PC-3 (cell line): Measurements from ENCODE around the gene HERC2. TPM values are rescaled to one million over a fixed set of nuclear protein-coding genes. Genes with fewer than 3 reads are reported as not detected.

Experiments
- ATAC-seq: fragments of 200-7000 bp; cut with Tn5 transposase; 2 replicates; pipeline ENCODE4 v1.9.1; 2020; ENCODE audit warnings: mild to moderate bottlenecking, moderate library complexity
- BruUV-seq: library from RNA; stranded (reverse); fragments of 400-500 nt; replicated peaks from 2 replicates; lab custom pipeline; 2021; lab: Mats Ljungman, UMichigan
- CTCF ChIA-PET: fragments of 300-600 bp; sonication (Branson Sonifier 250); formaldehyde crosslinking; loops from one replicate; lab custom pipeline; 2022; ENCODE audit warnings: antibody characterized with exemption; lab: Charles Lee
- POLR2A ChIA-PET: fragments of 300-600 bp; sonication (Branson Sonifier 250); formaldehyde crosslinking; loops from one replicate; lab custom pipeline; 2022; ENCODE audit warnings: antibody characterized with exemption; ENCODE audit not compliant: unreplicated experiment; lab: Charles Lee
- DNase-seq: peaks from one replicate; pipeline ENCODE4 v3.0.0-alpha.2; 2015
- H2AFZ ChIP-seq: fragments of 300-600 bp; sonication (generic); 2 replicates; pipeline ENCODE4 v1.6.0; 2016; ENCODE audit warnings: antibody characterized with exemption, low read length
- H3F3A ChIP-seq: fragments of 300-600 bp; sonication (generic); one replicate; pipeline ENCODE4 v1.6.0; 2017; ENCODE audit warnings: antibody characterized with exemption, low read length, control low read depth, mild to moderate bottlenecking; ENCODE audit not compliant: unreplicated experiment
- H3K27ac ChIP-seq: fragments of 300-600 bp; sonication (generic); 2 replicates; pipeline ENCODE4 v1.5.1; 2016; ENCODE audit warnings: mild to moderate bottlenecking, low read length
- H3K27me3 ChIP-seq: fragments of 300-600 bp; sonication (generic); 2 replicates; pipeline ENCODE4 v1.6.1; 2016; ENCODE audit warnings: low read length, mixed read lengths
- H3K36me3 ChIP-seq: fragments of 300-600 bp; sonication (generic); 2 replicates; pipeline ENCODE4 v1.6.1; 2016; ENCODE audit warnings: low read depth, mixed run types, low read length, mixed read lengths
- H3K4me1 ChIP-seq: fragments of 300-600 bp; sonication (generic); 2 replicates; pipeline ENCODE4 v1.5.1; 2016; ENCODE audit warnings: low read length; ENCODE audit not compliant: insufficient read depth
- H3K4me2 ChIP-seq: fragments of 300-600 bp; sonication (generic); 2 replicates; pipeline ENCODE4 v1.6.0; 2016; ENCODE audit warnings: low read length
- H3K4me3 ChIP-seq: fragments of 300-600 bp; sonication (generic); 2 replicates; pipeline ENCODE4 v1.5.1; 2016; ENCODE audit warnings: mild to moderate bottlenecking, low read length, mixed read lengths
- H3K79me2 ChIP-seq: fragments of 300-600 bp; sonication (generic); 2 replicates; pipeline ENCODE4 v1.6.1; 2017; ENCODE audit warnings: low read length, mixed read lengths
- H3K9ac ChIP-seq: fragments of 300-600 bp; sonication (generic); 2 replicates; pipeline ENCODE4 v1.6.0; 2016; ENCODE audit warnings: mild to moderate bottlenecking, low read length
- H3K9me2 ChIP-seq: fragments of 300-600 bp; sonication (generic); replicated peaks from 2 replicates; pipeline ENCODE4 v1.6.1; 2016; ENCODE audit warnings: mixed run types, low read length, mixed read lengths
- H3K9me3 ChIP-seq: fragments of 300-600 bp; sonication (generic); 2 replicates; pipeline ENCODE4 v1.6.1; 2016; ENCODE audit warnings: low read length, mixed read lengths
- H4K20me1 ChIP-seq: fragments of 300-600 bp; sonication (generic); 2 replicates; pipeline ENCODE4 v1.6.1; 2016; ENCODE audit warnings: low read length, mixed read lengths
- EZH2 ChIP-seq: fragments of 300-600 bp; sonication (generic); IDR thresholded peaks from one replicate; pipeline ENCODE4 v1.6.1; 2017; ENCODE audit warnings: antibody characterized with exemption, mild to moderate bottlenecking, low read length; ENCODE audit not compliant: unreplicated experiment
- EZH2phosphoT487 ChIP-seq: fragments of 300-600 bp; sonication (generic); IDR thresholded peaks from 2 replicates; pipeline ENCODE4 v1.6.1; 2018; ENCODE audit warnings: mild to moderate bottlenecking, antibody characterized with exemption, low read length, borderline replicate concordance
- intact Hi-C: fragments of 100-400 bp; cut with micrococcal nuclease; formaldehyde crosslinking; loops from 2 replicates; pipeline ENCODE4 v1.9.0; 2023
- total RNA-seq: library from RNA; depleted of rRNA; stranded (reverse); fragments of >200 nt; gene quantifications from 2 replicates; pipeline ENCODE4 v1.2.3, GENCODE V29; 2014
- TF ChIP-seq, protein P1 (sequence below): fragments of 300-600 bp; sonication (generic); conservative IDR thresholded peaks from 2 replicates; pipeline ENCODE4 v1.5.1; 2017; ENCODE audit warnings: antibody characterized with exemption, low read depth, mild to moderate bottlenecking, low read length

The HERC2 gene
- total RNA-seq, 1 experiment from 2014 or later: 45.9 TPM

DNA sequence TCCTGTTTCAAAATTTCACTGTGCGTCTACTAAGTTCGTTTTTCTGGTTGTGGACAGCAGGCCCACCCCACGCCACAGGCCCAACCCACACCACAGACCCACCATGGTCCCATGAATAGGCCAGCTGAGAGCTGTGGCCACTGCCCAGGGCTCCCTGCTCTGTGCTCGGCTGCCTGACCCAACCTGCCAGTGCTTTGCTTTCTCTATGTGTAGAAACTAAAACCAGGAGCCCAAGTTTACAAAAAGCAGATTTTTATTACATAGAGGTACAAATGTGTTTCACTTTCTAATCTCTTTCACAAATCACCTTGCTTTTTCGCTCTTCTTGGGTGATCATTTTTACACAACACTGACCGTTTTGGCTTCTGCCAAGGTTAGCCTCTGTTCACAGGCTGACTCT is 69.1 kb downstream of the HERC2 start:
- ChIA-PET POLR2A (no interaction called here), CTCF (no interaction called here)
- Histone ChIP-seq H3K36me3 (peaks cover 30% of the 10 kb centered on the region), H3K9ac (no peak overlapping the region), H3K27me3 (no peaks in the 10 kb centered on the region), H3K9me3 (no peaks in the 10 kb centered on the region), H3K4me3 (no peak overlapping the region), H3K4me1 (no peaks in the 10 kb centered on the region), H4K20me1 (no peaks in the 10 kb centered on the region), H3K9me2 (no peaks in the 10 kb centered on the region), H3F3A (no peaks in the 10 kb centered on the region), H2AFZ (no peak overlapping the region), H3K79me2 (no peaks in the 10 kb centered on the region; the same call in 1 of the 2 replicates), H3K27ac (no peak overlapping the region), H3K4me2 (no peak overlapping the region)
- ATAC-seq: no peak
- BruUV-seq: no TSS peak
- DNase-seq: no peak
- intact Hi-C loops: no loop called here
- no peak for TF ChIP-seq EZH2phosphoT487
- TF ChIP-seq, protein P1, sequence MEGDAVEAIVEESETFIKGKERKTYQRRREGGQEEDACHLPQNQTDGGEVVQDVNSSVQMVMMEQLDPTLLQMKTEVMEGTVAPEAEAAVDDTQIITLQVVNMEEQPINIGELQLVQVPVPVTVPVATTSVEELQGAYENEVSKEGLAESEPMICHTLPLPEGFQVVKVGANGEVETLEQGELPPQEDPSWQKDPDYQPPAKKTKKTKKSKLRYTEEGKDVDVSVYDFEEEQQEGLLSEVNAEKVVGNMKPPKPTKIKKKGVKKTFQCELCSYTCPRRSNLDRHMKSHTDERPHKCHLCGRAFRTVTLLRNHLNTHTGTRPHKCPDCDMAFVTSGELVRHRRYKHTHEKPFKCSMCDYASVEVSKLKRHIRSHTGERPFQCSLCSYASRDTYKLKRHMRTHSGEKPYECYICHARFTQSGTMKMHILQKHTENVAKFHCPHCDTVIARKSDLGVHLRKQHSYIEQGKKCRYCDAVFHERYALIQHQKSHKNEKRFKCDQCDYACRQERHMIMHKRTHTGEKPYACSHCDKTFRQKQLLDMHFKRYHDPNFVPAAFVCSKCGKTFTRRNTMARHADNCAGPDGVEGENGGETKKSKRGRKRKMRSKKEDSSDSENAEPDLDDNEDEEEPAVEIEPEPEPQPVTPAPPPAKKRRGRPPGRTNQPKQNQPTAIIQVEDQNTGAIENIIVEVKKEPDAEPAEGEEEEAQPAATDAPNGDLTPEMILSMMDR: no peak
- no peak for TF ChIP-seq EZH2

DNA sequence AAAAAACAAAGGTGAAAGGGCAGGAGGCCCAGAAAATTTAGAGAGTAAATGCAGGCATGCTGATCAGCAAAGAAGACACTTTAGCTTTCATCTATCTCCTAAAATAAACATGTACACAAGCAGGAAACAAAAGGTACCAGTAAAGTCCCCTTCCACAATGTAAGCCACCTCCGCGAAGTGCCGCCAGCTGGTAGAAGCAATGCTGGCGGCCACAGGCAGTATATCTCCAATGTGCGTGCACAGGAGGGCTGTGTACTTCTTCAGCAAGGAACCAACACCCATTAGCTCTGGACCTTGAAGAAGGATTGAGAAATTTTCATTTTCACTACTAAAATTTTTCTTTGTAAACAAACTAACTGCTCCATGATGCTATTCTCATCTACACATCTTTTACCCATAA is 75.4 kb downstream of the HERC2 start:
- TF ChIP-seq EZH2 (no peak), EZH2phosphoT487 (no peak)
- TF ChIP-seq, protein P1: no peak
- DNase-seq: no peak
- Histone ChIP-seq H3K9me3 (no peaks in the 10 kb centered on the region), H3K36me3 (peaks cover 19% of the 10 kb centered on the region; the same call in 1 of the 2 replicates), H3F3A (no peaks in the 10 kb centered on the region), H3K79me2 (no peaks in the 10 kb centered on the region), H3K4me2 (no peak overlapping the region), H3K9ac (no peak overlapping the region), H3K4me1 (no peaks in the 10 kb centered on the region), H3K4me3 (no peak overlapping the region), H3K27me3 (no peaks in the 10 kb centered on the region), H3K9me2 (no peaks in the 10 kb centered on the region), H2AFZ (no peak overlapping the region), H3K27ac (no peak overlapping the region), H4K20me1 (no peaks in the 10 kb centered on the region)
- intact Hi-C loops: no loop called here
- no peak for ATAC-seq
- ChIA-PET CTCF (no interaction called here), POLR2A (no interaction called here)
- BruUV-seq: no TSS peak

DNA sequence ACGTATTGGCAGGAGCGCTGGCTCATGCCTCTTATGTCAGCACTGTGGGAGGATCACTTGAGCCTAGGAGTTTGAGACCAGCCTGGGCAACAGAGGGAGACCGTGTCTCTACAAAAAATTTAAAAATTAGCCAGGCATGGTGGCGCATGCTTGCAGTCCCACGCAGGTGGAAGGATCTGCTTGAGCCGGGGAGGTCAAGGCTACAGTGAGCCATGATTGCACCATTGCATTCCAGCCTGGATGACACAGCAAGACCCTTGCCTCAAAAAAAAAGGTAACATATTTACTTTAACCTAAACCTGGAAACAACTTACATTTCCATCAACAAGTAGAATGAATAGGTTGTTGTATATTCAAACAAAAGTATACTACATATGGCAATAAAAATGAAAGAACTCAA is 78.1 kb downstream of the HERC2 start:
- intact Hi-C loops: no loop called here
- no peak overlapping the region for H3K4me2 ChIP-seq
- DNase-seq (no peak), ATAC-seq (no peak)
- no TSS peak for BruUV-seq
- H3K27ac ChIP-seq: no peak overlapping the region
- TF ChIP-seq, protein P1: no peak
- TF ChIP-seq EZH2phosphoT487 (no peak), EZH2 (no peak)
- H3K9me3 ChIP-seq: no peaks in the 10 kb centered on the region
- no peaks in the 10 kb centered on the region for H3K27me3 ChIP-seq
- H4K20me1 ChIP-seq: no peaks in the 10 kb centered on the region
- no peak overlapping the region for H3K9ac ChIP-seq
- POLR2A ChIA-PET: no interaction called here
- no peaks in the 10 kb centered on the region for H3K79me2 ChIP-seq
- no peaks in the 10 kb centered on the region for H3F3A ChIP-seq
- H3K36me3 ChIP-seq: peaks cover 19% of the 10 kb centered on the region; the same call in 1 of the 2 replicates
- H3K9me2 ChIP-seq: no peaks in the 10 kb centered on the region
- H3K4me3 ChIP-seq: no peak overlapping the region
- H3K4me1 ChIP-seq: no peaks in the 10 kb centered on the region
- CTCF ChIA-PET: no interaction called here
- no peak overlapping the region for H2AFZ ChIP-seq
